ENCODE results near the gene PROSER2.

GRCh38 chr10:11831520-11831951 is 8.4 kb downstream of the PROSER2 start:
- no peak for TF ChIP-seq CTCF (IDR thresholded peaks at IDR 0.05)
- TF ChIP-seq POLR2A (IDR thresholded peaks at IDR 0.05), result no peak
